Measurements from ENCODE around the gene ZSCAN22.
A peak's percentile ranks its signal among the peaks of the same experiment; 100 is the strongest.
"Not testable (repeated sequence)": the region's sequence is repeated elsewhere in the genome, so short reads cannot be mapped to it uniquely, and the experiment has no call there.

ZSCAN22 gene

DNA sequence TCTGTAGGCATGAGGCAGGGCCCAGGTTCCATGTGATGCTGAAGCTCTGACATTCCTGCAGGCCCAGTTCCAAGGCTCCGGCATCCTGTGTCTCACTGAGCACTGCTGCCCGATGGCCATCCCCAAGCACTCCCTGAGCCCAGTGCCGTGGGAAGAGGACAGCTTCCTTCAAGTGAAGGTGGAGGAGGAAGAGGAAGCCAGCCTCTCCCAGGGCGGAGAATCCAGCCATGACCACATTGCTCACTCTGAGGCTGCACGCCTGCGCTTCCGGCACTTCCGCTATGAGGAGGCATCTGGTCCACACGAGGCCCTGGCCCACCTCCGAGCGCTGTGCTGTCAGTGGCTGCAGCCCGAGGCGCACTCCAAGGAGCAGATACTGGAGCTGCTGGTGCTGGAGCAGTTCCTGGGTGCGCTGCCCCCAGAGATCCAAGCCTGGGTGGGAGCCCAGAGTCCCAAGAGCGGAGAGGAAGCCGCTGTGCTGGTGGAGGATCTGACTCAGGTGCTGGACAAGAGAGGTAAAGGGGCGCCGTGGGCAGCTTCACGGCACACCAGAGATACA lies 8.0 kb downstream of the ZSCAN22 start:
- Mint-ChIP-seq H3K36me3 (ENCODE audit: low read depth) (peaks cover 35% of the 10 kb centered on the region), H3K27ac (no peak overlapping the region), H3K9me3 (peaks cover 2% of the 10 kb centered on the region)

DNA sequence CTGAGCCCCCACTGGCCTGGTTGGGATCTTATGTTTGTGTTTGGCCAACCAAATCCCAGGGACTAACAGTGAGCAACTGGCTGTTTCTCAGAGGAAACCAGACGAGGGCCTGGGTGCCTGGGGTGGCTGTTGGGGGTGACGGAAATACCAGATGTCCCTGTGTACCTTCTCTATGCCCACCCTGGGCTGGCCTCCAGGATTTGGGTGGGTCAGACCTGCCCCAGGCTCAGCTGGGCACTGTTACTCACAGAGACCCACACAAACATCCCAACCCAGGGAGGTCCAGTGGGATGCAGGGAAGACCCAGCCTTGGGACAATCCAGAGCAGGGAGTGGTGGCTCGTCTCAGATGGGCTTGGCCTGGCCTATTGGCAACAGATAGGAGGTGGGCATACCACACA lies 8.8 kb downstream of the ZSCAN22 start:
- H3K4me1 Mint-ChIP-seq (ENCODE audit: low read depth): no peaks in the 10 kb centered on the region
- DNase-seq (ENCODE audit: low spot score): no peak
- no peak overlapping the region for H3K4me3 Mint-ChIP-seq
- peaks cover 4% of the 10 kb centered on the region for H3K9me3 Mint-ChIP-seq
- H3K27me3 Mint-ChIP-seq (ENCODE audit: low read depth): no peaks in the 10 kb centered on the region
- peaks cover 40% of the 10 kb centered on the region for H3K36me3 Mint-ChIP-seq (ENCODE audit: low read depth)
- no peak overlapping the region for H3K27ac Mint-ChIP-seq

More for the DNA sequence above, 8.0 kb downstream of the ZSCAN22 start:
- no peak for DNase-seq (ENCODE audit: low spot score)
- Mint-ChIP-seq H3K27me3 (ENCODE audit: low read depth) (no peaks in the 10 kb centered on the region), H3K4me3 (no peak overlapping the region), H3K4me1 (ENCODE audit: low read depth) (no peaks in the 10 kb centered on the region)

- Mint-ChIP-seq H3K9me3 (peaks cover 4% of the 10 kb centered on the region), H3K36me3 (ENCODE audit: low read depth) (peaks cover 41% of the 10 kb centered on the region), H3K4me3 (no peak overlapping the region), H3K4me1 (ENCODE audit: low read depth) (no peaks in the 10 kb centered on the region), H3K27me3 (ENCODE audit: low read depth) (no peaks in the 10 kb centered on the region), H3K27ac (no peak overlapping the region)
- no peak for DNase-seq (ENCODE audit: low spot score)
These were observed 9.4 kb downstream of the ZSCAN22 start for GRCh38 chr19:58336216-58336615.

DNA sequence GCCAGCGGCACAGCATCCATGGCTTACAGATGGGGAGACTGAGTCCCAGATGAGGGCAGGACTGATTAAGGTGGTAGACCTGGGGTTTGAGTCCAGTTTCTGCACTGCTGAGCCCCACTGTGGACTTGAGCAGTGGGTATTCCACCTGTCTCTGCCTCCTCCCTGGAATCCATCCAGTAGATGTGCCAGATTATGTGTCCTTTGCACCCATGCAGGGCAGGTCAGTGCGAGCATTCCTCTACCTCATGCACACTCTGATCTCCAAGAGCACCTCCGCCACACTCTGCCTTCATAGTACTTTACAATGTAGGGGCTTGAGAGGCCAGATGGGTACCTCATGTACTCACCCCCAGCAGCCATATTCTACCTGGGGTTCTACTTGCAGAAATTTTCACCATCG lies 10.0 kb downstream of the ZSCAN22 start:
- no peaks in the 10 kb centered on the region for H3K27me3 Mint-ChIP-seq (ENCODE audit: low read depth)
- DNase-seq (ENCODE audit: low spot score): no peak
- peaks cover 4% of the 10 kb centered on the region for H3K9me3 Mint-ChIP-seq
- H3K4me3 Mint-ChIP-seq: no peak overlapping the region
- no peaks in the 10 kb centered on the region for H3K4me1 Mint-ChIP-seq (ENCODE audit: low read depth)
- H3K27ac Mint-ChIP-seq: no peak overlapping the region
- peaks cover 42% of the 10 kb centered on the region for H3K36me3 Mint-ChIP-seq (ENCODE audit: low read depth)

GRCh38 chr19:58338336-58338735 lies 11.5 kb downstream of the ZSCAN22 start:
- H3K9me3 Mint-ChIP-seq: peaks cover 4% of the 10 kb centered on the region
- no peak for DNase-seq (ENCODE audit: low spot score)
- H3K27ac Mint-ChIP-seq: no peak overlapping the region
- no peaks in the 10 kb centered on the region for H3K4me1 Mint-ChIP-seq (ENCODE audit: low read depth)
- H3K36me3 Mint-ChIP-seq (ENCODE audit: low read depth): peaks cover 45% of the 10 kb centered on the region
- no peaks in the 10 kb centered on the region for H3K27me3 Mint-ChIP-seq (ENCODE audit: low read depth)
- H3K4me3 Mint-ChIP-seq: no peak overlapping the region

- H3K9me3 Mint-ChIP-seq: peaks cover 4% of the 10 kb centered on the region
- H3K4me3 Mint-ChIP-seq: no peak overlapping the region
- H3K4me1 Mint-ChIP-seq (ENCODE audit: low read depth): no peaks in the 10 kb centered on the region
- peaks cover 45% of the 10 kb centered on the region for H3K36me3 Mint-ChIP-seq (ENCODE audit: low read depth)
- H3K27me3 Mint-ChIP-seq (ENCODE audit: low read depth): no peaks in the 10 kb centered on the region
- H3K27ac Mint-ChIP-seq: no peak overlapping the region
- no peak for DNase-seq (ENCODE audit: low spot score)
These were observed 12.2 kb downstream of the ZSCAN22 start for GRCh38 chr19:58338825-58339558.

- Mint-ChIP-seq H3K4me3 (peak overlapping the region; percentile 76), H3K27me3 (ENCODE audit: low read depth) (no peaks in the 10 kb centered on the region), H3K9me3 (no peaks in the 10 kb centered on the region), H3K36me3 (ENCODE audit: low read depth) (peaks cover 17% of the 10 kb centered on the region), H3K27ac (no peak overlapping the region), H3K4me1 (ENCODE audit: low read depth) (peaks cover 16% of the 10 kb centered on the region)
- DNase-seq (ENCODE audit: low spot score): no peak
These were observed 18.8 kb downstream of the ZSCAN22 start for GRCh38 chr19:58345558-58345957.

DNA sequence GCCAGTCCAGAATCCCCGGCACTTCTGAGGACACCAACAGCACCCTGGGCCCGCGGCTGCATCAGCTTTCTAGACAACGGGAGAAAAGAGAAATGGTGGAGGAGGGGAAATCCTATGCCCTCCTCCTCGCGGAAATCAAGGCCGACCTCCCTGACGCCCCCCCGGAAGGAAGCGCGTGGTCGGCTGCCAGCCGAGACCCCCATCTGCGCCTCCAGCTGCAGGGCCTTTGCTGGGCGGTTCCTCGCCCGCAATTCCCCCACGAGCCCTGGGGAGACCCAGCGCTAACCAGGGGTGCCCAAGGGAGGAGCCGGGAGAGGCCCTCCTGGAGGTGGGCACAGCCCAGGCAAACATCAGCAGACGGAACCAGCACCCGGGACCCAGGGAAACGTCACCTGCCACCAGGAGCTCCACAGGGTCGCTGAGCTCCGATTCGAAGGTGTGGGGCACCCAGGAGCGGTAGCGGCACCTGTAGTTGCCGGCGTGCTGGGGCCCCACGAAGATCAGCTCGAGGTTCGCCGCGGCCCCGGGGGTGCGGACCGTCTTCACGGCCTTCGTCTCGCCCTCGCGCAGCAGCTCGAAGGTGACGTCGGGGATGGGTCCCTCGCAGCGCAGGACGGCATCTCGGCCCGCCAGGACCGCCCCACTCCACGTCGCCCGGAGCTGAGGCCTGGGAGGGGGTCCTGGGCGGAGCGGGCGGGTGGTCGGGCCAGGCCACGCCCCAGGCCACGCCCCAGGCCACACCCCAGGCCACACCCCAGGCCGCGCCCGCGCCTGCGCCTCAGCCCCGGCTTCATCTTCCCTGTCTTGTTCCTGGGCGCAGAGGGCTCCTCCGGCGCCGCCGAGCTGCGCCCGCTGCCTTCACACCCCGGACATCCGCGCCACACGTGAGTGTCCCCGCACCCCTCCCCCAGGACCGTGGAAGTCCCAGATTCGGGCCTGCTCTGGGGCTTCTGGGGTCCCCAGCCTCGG lies 20.5 kb downstream of the ZSCAN22 start:
- H3K9me3 Mint-ChIP-seq: no peaks in the 10 kb centered on the region
- H3K4me3 Mint-ChIP-seq: peak overlapping the region; percentile 96
- peaks cover 16% of the 10 kb centered on the region for H3K4me1 Mint-ChIP-seq (ENCODE audit: low read depth)
- peak overlapping the region; percentile 85 for H3K27ac Mint-ChIP-seq
- H3K36me3 Mint-ChIP-seq (ENCODE audit: low read depth): peaks cover 11% of the 10 kb centered on the region
- peak; percentile 72 for DNase-seq (ENCODE audit: low spot score)
- H3K27me3 Mint-ChIP-seq (ENCODE audit: low read depth): no peaks in the 10 kb centered on the region

- Mint-ChIP-seq H3K4me1 (ENCODE audit: low read depth) (peaks cover 16% of the 10 kb centered on the region), H3K4me3 (peak overlapping the region; percentile 96), H3K36me3 (ENCODE audit: low read depth) (peaks cover 10% of the 10 kb centered on the region)
- H3K27me3 Mint-ChIP-seq (ENCODE audit: low read depth); DNase-seq (ENCODE audit: low spot score); H3K27ac Mint-ChIP-seq; H3K9me3 Mint-ChIP-seq: not testable (repeated sequence)
These were observed 21.3 kb downstream of the ZSCAN22 start for GRCh38 chr19:58348080-58348479.

GRCh38 chr19:58349590-58349989 lies 22.8 kb downstream of the ZSCAN22 start:
- H3K9me3 Mint-ChIP-seq: no peaks in the 10 kb centered on the region
- DNase-seq (ENCODE audit: low spot score): no peak
- no peak overlapping the region for H3K27ac Mint-ChIP-seq
- H3K27me3 Mint-ChIP-seq (ENCODE audit: low read depth): no peaks in the 10 kb centered on the region
- H3K4me1 Mint-ChIP-seq (ENCODE audit: low read depth): peaks cover 16% of the 10 kb centered on the region
- peaks cover 13% of the 10 kb centered on the region for H3K36me3 Mint-ChIP-seq (ENCODE audit: low read depth)
- H3K4me3 Mint-ChIP-seq: peak overlapping the region; percentile 51

- H3K4me3 Mint-ChIP-seq: no peak overlapping the region
- peaks cover 16% of the 10 kb centered on the region for H3K36me3 Mint-ChIP-seq (ENCODE audit: low read depth)
- H3K4me1 Mint-ChIP-seq (ENCODE audit: low read depth): peaks cover 16% of the 10 kb centered on the region
- H3K27me3 Mint-ChIP-seq (ENCODE audit: low read depth): no peaks in the 10 kb centered on the region
- H3K27ac Mint-ChIP-seq: no peak overlapping the region
- H3K9me3 Mint-ChIP-seq: no peaks in the 10 kb centered on the region
- DNase-seq (ENCODE audit: low spot score): no peak
These were observed 23.4 kb downstream of the ZSCAN22 start for GRCh38 chr19:58350001-58350861.

GRCh38 chr19:58350871-58351557 lies 24.2 kb downstream of the ZSCAN22 start:
- no peak overlapping the region for H3K27ac Mint-ChIP-seq
- peaks cover 13% of the 10 kb centered on the region for H3K36me3 Mint-ChIP-seq (ENCODE audit: low read depth)
- H3K9me3 Mint-ChIP-seq: no peaks in the 10 kb centered on the region
- H3K4me1 Mint-ChIP-seq (ENCODE audit: low read depth): peaks cover 11% of the 10 kb centered on the region
- H3K27me3 Mint-ChIP-seq (ENCODE audit: low read depth): peaks cover 4% of the 10 kb centered on the region
- DNase-seq (ENCODE audit: low spot score): no peak
- no peak overlapping the region for H3K4me3 Mint-ChIP-seq

- no peak for DNase-seq (ENCODE audit: low spot score)
- Mint-ChIP-seq H3K9me3 (no peaks in the 10 kb centered on the region), H3K27ac (no peak overlapping the region), H3K36me3 (ENCODE audit: low read depth) (peaks cover 13% of the 10 kb centered on the region), H3K27me3 (ENCODE audit: low read depth) (peaks cover 4% of the 10 kb centered on the region), H3K4me3 (no peak overlapping the region), H3K4me1 (ENCODE audit: low read depth) (peaks cover 9% of the 10 kb centered on the region)
These were observed 24.7 kb downstream of the ZSCAN22 start for GRCh38 chr19:58351558-58351878.

Data from T-helper 2 cell treated with Interferon-gamma antibody and Interleukin-4, amounts not matched to agents 5 μg/mL and 100 μg/mL, for 36 hours (primary cell).